Measurements from ENCODE around the gene TRIM69. TPM values are rescaled to one million over a fixed set of nuclear protein-coding genes. Genes with fewer than 3 reads are reported as not detected.

The TRIM69 gene
- total RNA-seq, 2 donors from 2014 or later: 5.7 to 13.1 TPM

DNA sequence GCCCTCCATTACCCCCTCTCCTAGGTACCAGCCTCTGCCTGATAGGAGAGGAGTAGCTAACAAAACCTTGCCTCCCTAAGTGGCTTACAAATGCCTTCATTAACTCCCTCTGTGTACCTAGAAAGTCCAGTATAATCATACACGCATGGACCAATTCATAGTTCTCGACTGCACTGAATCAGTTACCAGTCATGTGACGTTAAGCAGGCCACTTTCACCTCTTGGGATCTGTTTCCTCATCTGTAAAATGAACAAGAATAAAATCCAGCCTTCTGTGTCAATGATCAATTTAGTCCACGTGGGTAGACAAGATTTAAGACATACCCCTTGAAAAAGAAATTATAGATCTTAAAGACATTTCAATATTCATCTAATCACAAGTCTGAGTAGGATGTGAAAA, 72.2 kb downstream of the TRIM69 start:
- Mint-ChIP-seq H3K36me3 (ENCODE audit: low read depth) (no peaks in the 10 kb centered on the region), H3K4me3 (no peak overlapping the region), H3K4me1 (peaks cover 7% of the 10 kb centered on the region), H3K9me3 (no peaks in the 10 kb centered on the region), H3K27me3 (ENCODE audit: insufficient read depth) (peaks cover 10% of the 10 kb centered on the region), H3K27ac (no peak overlapping the region)
- no peak for DNase-seq
- Histone ChIP-seq H3K9ac (ENCODE audit: extremely low read depth, low read length, poor library complexity, severe bottlenecking) (no peak overlapping the region), H3K4me1 (ENCODE audit: control insufficient read depth, insufficient read depth, low read length) (no peaks in the 10 kb centered on the region), H3K36me3 (ENCODE audit: control insufficient read depth, insufficient read depth, low read length) (no peaks in the 10 kb centered on the region), H3K27me3 (ENCODE audit: control insufficient read depth, insufficient read depth, low read length, poor library complexity, severe bottlenecking) (no peaks in the 10 kb centered on the region), H3K9me3 (ENCODE audit: control insufficient read depth, low read length) (no peaks in the 10 kb centered on the region), H3K4me3 (ENCODE audit: low read length) (no peak overlapping the region), H3K27ac (ENCODE audit: low read depth, low read length) (no peak overlapping the region)
- 87 to 96% methylated on average over 3 to 4 of the region's 4 CpGs for WGBS, 2 experiments (ENCODE audit: insufficient coverage in 1 of 2, insufficient read length in 1 of 2)
- TF ChIP-seq CTCF (conservative IDR thresholded peaks at IDR 0.05): no peak

GRCh38 chr15:44810237-44810636, 73.9 kb downstream of the TRIM69 start:
- H3K27ac Mint-ChIP-seq: no peak overlapping the region
- Histone ChIP-seq H3K36me3 (ENCODE audit: control insufficient read depth, insufficient read depth, low read length) (no peaks in the 10 kb centered on the region), H3K27ac (ENCODE audit: low read depth, low read length) (no peak overlapping the region), H3K27me3 (ENCODE audit: control insufficient read depth, insufficient read depth, low read length, poor library complexity, severe bottlenecking) (no peaks in the 10 kb centered on the region), H3K9ac (ENCODE audit: extremely low read depth, low read length, poor library complexity, severe bottlenecking) (no peak overlapping the region), H3K4me3 (ENCODE audit: low read length) (no peak overlapping the region), H3K9me3 (ENCODE audit: control insufficient read depth, low read length) (no peaks in the 10 kb centered on the region), H3K4me1 (ENCODE audit: control insufficient read depth, insufficient read depth, low read length) (no peaks in the 10 kb centered on the region)
- no peaks in the 10 kb centered on the region for H3K36me3 Mint-ChIP-seq (ENCODE audit: low read depth)
- H3K4me1 Mint-ChIP-seq: peaks cover 7% of the 10 kb centered on the region
- TF ChIP-seq CTCF (conservative IDR thresholded peaks at IDR 0.05): no peak
- DNase-seq: no peak
- no peaks in the 10 kb centered on the region for H3K9me3 Mint-ChIP-seq
- H3K4me3 Mint-ChIP-seq: no peak overlapping the region
- peaks cover 10% of the 10 kb centered on the region for H3K27me3 Mint-ChIP-seq (ENCODE audit: insufficient read depth)
- WGBS, 2 experiments (ENCODE audit: insufficient coverage in 1 of 2, insufficient read length in 1 of 2): 92 to 97% methylated on average over 4 to 7 of the region's 10 CpGs

GRCh38 chr15:44811337-44811736, 75.0 kb downstream of the TRIM69 start:
- Histone ChIP-seq H3K36me3 (ENCODE audit: control insufficient read depth, insufficient read depth, low read length) (no peaks in the 10 kb centered on the region), H3K4me1 (ENCODE audit: control insufficient read depth, insufficient read depth, low read length) (no peaks in the 10 kb centered on the region), H3K4me3 (ENCODE audit: low read length) (no peak overlapping the region), H3K9me3 (ENCODE audit: control insufficient read depth, low read length) (no peaks in the 10 kb centered on the region), H3K27ac (ENCODE audit: low read depth, low read length) (no peak overlapping the region), H3K9ac (ENCODE audit: extremely low read depth, low read length, poor library complexity, severe bottlenecking) (no peak overlapping the region), H3K27me3 (ENCODE audit: control insufficient read depth, insufficient read depth, low read length, poor library complexity, severe bottlenecking) (no peaks in the 10 kb centered on the region)
- peaks cover 7% of the 10 kb centered on the region for H3K4me1 Mint-ChIP-seq
- TF ChIP-seq CTCF (conservative IDR thresholded peaks at IDR 0.05): no peak
- no peak for DNase-seq
- H3K27ac Mint-ChIP-seq: no peak overlapping the region
- H3K36me3 Mint-ChIP-seq (ENCODE audit: low read depth): no peaks in the 10 kb centered on the region
- no peak overlapping the region for H3K4me3 Mint-ChIP-seq
- peaks cover 10% of the 10 kb centered on the region for H3K27me3 Mint-ChIP-seq (ENCODE audit: insufficient read depth)
- no peaks in the 10 kb centered on the region for H3K9me3 Mint-ChIP-seq
- WGBS, 2 experiments (ENCODE audit: insufficient coverage in 1 of 2, insufficient read length in 1 of 2): 78% methylated on average over 1 of the region's 3 CpGs; no CpG with 5 or more reads in 1 of the 2 experiments
